HG03378 (cell line): ENCODE measurements around the gene ARAP1.

Experiments used
- ATAC-seq: cut with Tn5 transposase; IDR thresholded peaks from one replicate; pipeline ENCODE4 v1.9.1; 2021; ENCODE audit warnings: mild to moderate bottlenecking, moderate library complexity; ENCODE audit not compliant: unreplicated experiment

Gene ARAP1

GRCh38 chr11:72668629-72669347 is 83.4 kb downstream of the ARAP1 start:
- peak; percentile 84 for ATAC-seq

- ATAC-seq, result no peak
Measured at GRCh38 chr11:72665911-72666472, 86.2 kb downstream of the ARAP1 start.

- no peak for ATAC-seq
Measured at GRCh38 chr11:72662036-72662435, 90.2 kb downstream of the ARAP1 start.

GRCh38 chr11:72661486-72661885 is 90.7 kb downstream of the ARAP1 start:
- no peak for ATAC-seq

GRCh38 chr11:72658989-72659640 is 93.1 kb downstream of the ARAP1 start:
- no peak for ATAC-seq

GRCh38 chr11:72657411-72658100 is 94.7 kb downstream of the ARAP1 start:
- ATAC-seq, result no peak

GRCh38 chr11:72655896-72656464 is 96.2 kb downstream of the ARAP1 start:
- no peak for ATAC-seq

GRCh38 chr11:72655014-72655413 is 97.2 kb downstream of the ARAP1 start:
- no peak for ATAC-seq

GRCh38 chr11:72653649-72654048 is 98.6 kb downstream of the ARAP1 start:
- no peak for ATAC-seq

GRCh38 chr11:72652873-72653630 is 99.2 kb downstream of the ARAP1 start:
- no peak for ATAC-seq

GRCh38 chr11:72652133-72652532 is 100.1 kb downstream of the ARAP1 start:
- no peak for ATAC-seq

GRCh38 chr11:72649215-72649976 is 102.8 kb downstream of the ARAP1 start:
- no peak for ATAC-seq

- no peak for ATAC-seq
Measured at GRCh38 chr11:72648384-72649136, 103.6 kb downstream of the ARAP1 start.

- no peak for ATAC-seq
Measured at GRCh38 chr11:72647882-72648281, 104.3 kb downstream of the ARAP1 start.

- ATAC-seq, result no peak
Measured at GRCh38 chr11:72646472-72646871, 105.7 kb downstream of the ARAP1 start.

- no peak for ATAC-seq
Measured at GRCh38 chr11:72646024-72646423, 106.2 kb downstream of the ARAP1 start.

GRCh38 chr11:72643547-72643946 is 108.7 kb downstream of the ARAP1 start:
- no peak for ATAC-seq

- no peak for ATAC-seq
Measured at GRCh38 chr11:72642884-72643522, 109.2 kb downstream of the ARAP1 start.
